ENCODE data around the gene ST6GAL1. TPM values are rescaled to one million over a fixed set of nuclear protein-coding genes. Genes with fewer than 3 reads are reported as not detected.

ST6GAL1 gene
- total and polyA plus RNA-seq, 11 donors = 19.4 to 120 (median 69.9) TPM

DNA sequence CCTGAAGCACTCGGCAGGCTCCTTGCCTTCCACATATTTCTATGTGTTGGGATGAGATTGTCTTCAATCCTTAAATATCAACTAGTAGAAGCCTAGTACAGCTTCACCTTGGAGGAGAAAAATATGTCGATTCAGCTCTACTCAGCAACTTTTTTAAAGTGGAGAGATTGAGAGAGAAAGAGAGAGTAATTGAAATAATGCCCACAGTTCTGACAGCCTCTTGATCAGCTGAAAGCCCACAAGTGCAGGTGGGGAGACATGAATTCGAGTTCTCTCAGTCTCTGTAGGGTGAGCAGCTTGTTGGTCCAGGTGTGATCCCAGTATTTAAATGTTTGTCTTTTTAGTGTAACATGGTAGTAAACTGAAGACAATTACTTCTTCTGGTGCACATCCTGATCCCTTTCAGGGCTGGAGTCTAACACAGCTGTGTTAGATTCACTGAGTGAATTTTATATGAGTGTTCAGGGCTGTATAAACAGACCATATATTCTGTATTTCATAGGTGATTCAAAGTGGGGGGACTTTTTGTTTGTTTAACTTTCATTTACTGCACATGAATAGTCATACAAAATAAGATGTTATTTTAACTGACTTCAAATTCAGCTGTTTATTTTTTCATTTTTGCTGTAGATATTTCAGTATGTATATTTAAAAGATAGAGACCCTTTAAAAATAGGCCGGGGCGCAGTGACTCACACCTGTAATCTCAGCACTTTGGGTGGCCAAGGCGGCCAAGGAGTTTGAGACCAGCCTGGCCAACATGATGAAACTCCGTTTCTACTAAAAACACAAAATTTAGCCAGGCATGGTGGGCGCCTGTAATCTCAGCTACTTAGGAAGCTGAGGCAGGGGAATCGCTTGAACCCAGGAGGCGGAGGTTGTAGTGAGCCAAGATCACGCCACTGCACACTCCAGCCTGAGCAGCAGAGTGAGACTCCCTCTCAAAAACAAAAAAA lies 64.0 kb downstream of the ST6GAL1 start:
- TF ChIP-seq CTCF (IDR thresholded peaks at IDR 0.05) (no peak), POLR2A (IDR thresholded peaks at IDR 0.05) (no peak)
- no peak overlapping the region for H3K27ac ChIP-seq
- no peak overlapping the region for H3K4me3 ChIP-seq
- intact Hi-C loops (cut with DNase I) = no loop called here
- H3K9me3 ChIP-seq = no peaks in the 10 kb centered on the region
- peaks cover 0 to 55% (median 23%) of the 10 kb centered on the region in 12 donors for H3K4me1 ChIP-seq
- DNase-seq = no peak
- ATAC-seq = no peak
- peaks cover 0 to 23% (median 0%) of the 10 kb centered on the region in 9 donors for H3K36me3 ChIP-seq
- no peaks in the 10 kb centered on the region for H3K27me3 ChIP-seq
- 93 to 94% (median 94%) methylated on average over 11 of the region's 11 CpGs for WGBS, 4 donors

GRCh38 chr3:186996356-186996755 lies 66.0 kb downstream of the ST6GAL1 start:
- H3K27me3 ChIP-seq = no peaks in the 10 kb centered on the region
- H3K27ac ChIP-seq = peak overlapping the region in 1 of 12 donors; percentile 16
- TF ChIP-seq POLR2A (IDR thresholded peaks at IDR 0.05) = no peak
- TF ChIP-seq CTCF (IDR thresholded peaks at IDR 0.05) = no peak
- H3K9me3 ChIP-seq = no peaks in the 10 kb centered on the region
- intact Hi-C loops (cut with DNase I) = no loop called here
- H3K4me3 ChIP-seq = no peak overlapping the region
- H3K4me1 ChIP-seq = peaks cover 0 to 52% (median 14%) of the 10 kb centered on the region in 12 donors
- ATAC-seq (no peak), DNase-seq (no peak)
- peaks cover 0 to 17% (median 0%) of the 10 kb centered on the region in 9 donors for H3K36me3 ChIP-seq
- 71 to 79% (median 73%) methylated on average over 4 to 6 of the region's 6 CpGs for WGBS, 4 donors

DNA sequence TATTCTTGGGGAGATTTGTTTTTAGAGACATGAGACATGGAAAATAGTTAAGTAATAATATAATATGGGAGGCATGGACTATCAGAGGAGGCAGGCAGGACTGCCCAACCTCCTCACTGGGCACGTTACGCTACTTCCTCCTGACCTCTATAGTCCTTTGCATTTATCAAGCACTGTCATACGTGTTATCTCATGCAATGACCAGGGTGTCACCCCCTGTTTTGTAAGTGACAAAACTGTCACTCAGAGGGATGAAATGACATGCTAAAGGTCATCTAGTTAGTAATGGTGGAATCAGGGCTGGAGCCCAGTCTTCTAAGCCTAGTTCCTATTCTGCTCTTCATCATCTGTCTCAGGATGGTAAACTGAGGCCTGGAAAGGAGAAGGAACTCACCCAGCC lies 66.7 kb downstream of the ST6GAL1 start:
- no peak overlapping the region for H3K4me3 ChIP-seq
- intact Hi-C loops (cut with DNase I) = no loop called here
- peak overlapping the region in 1 of 12 donors; percentile 29 for H3K27ac ChIP-seq
- 50 to 70% (median 64%) methylated on average over 3 of the region's 3 CpGs for WGBS, 4 donors
- DNase-seq = no peak
- peak in 2 of 4 donors; percentile 15 to 50 for ATAC-seq
- TF ChIP-seq POLR2A (IDR thresholded peaks at IDR 0.05) = no peak
- no peak for TF ChIP-seq CTCF (IDR thresholded peaks at IDR 0.05)
- no peaks in the 10 kb centered on the region for H3K9me3 ChIP-seq
- H3K36me3 ChIP-seq = peaks cover 0 to 10% (median 0%) of the 10 kb centered on the region in 9 donors
- peaks cover 0 to 46% (median 13%) of the 10 kb centered on the region in 12 donors for H3K4me1 ChIP-seq
- H3K27me3 ChIP-seq = no peaks in the 10 kb centered on the region

- no peak overlapping the region for H3K4me3 ChIP-seq
- H3K36me3 ChIP-seq = peaks cover 0 to 6% (median 0%) of the 10 kb centered on the region in 9 donors
- whole genome bisulfite sequencing, 4 donors = 85 to 90% (median 87%) methylated on average over 10 of the region's 10 CpGs
- peak overlapping the region in 3 of 12 donors; percentile 2 to 29 (median 11) for H3K27ac ChIP-seq
- DNase-seq (no peak), ATAC-seq (peak in 2 of 4 donors; percentile 12 to 32)
- peaks cover 0 to 45% (median 13%) of the 10 kb centered on the region in 12 donors for H3K4me1 ChIP-seq
- intact Hi-C loops (cut with DNase I) = no loop called here
- no peaks in the 10 kb centered on the region for H3K27me3 ChIP-seq
- no peak for TF ChIP-seq CTCF (IDR thresholded peaks at IDR 0.05)
- TF ChIP-seq POLR2A (IDR thresholded peaks at IDR 0.05) = no peak
- no peaks in the 10 kb centered on the region for H3K9me3 ChIP-seq
Observed at GRCh38 chr3:186997473-186997939, 67.2 kb downstream of the ST6GAL1 start.

All from heart left ventricle (tissue), 16 donors.